Measurements from ENCODE around the gene ESR1. TPM values are rescaled to one million over a fixed set of nuclear protein-coding genes. Genes with fewer than 3 reads are reported as not detected.
"Not testable (repeated sequence)": the region's sequence is repeated elsewhere in the genome, so short reads cannot be mapped to it uniquely, and the experiment has no call there.

Gene ESR1
- total and polyA plus RNA-seq, 12 donors: 0.09 to 1.9 (median 1.2) TPM

GRCh38 chr6:152023613-152024012 lies 216.1 kb downstream of the ESR1 start:
- H3K9me3 ChIP-seq: peaks cover 0 to 26% (median 10%) of the 10 kb centered on the region in 11 donors
- H3K27ac ChIP-seq: no peak overlapping the region
- H3K4me3 ChIP-seq: no peak overlapping the region
- H3K36me3 ChIP-seq: no peaks in the 10 kb centered on the region
- ATAC-seq: no peak
- no peaks in the 10 kb centered on the region for H3K27me3 ChIP-seq
- TF ChIP-seq CTCF (IDR thresholded peaks at IDR 0.05): no peak
- intact Hi-C loops (cut with DNase I): no loop called here
- 75 to 77% methylated on average over 2 of the region's 2 CpGs for WGBS, 2 donors
- no peak for DNase-seq
- H3K4me1 ChIP-seq: peaks cover 0 to 5% (median 0%) of the 10 kb centered on the region in 9 donors

GRCh38 chr6:152026291-152026690 lies 218.8 kb downstream of the ESR1 start:
- 43 to 67% methylated on average over 1 of the region's 1 CpG for WGBS, 2 donors
- no peak for DNase-seq
- ATAC-seq: no peak
- peaks cover 0 to 5% (median 0%) of the 10 kb centered on the region in 9 donors for H3K4me1 ChIP-seq
- peaks cover 0 to 28% (median 10%) of the 10 kb centered on the region in 11 donors for H3K9me3 ChIP-seq
- intact Hi-C loops (cut with DNase I): no loop called here
- TF ChIP-seq CTCF (IDR thresholded peaks at IDR 0.05): no peak
- H3K27me3 ChIP-seq: no peaks in the 10 kb centered on the region
- peak overlapping the region in 1 of 10 donors; percentile 13 for H3K27ac ChIP-seq
- H3K36me3 ChIP-seq: no peaks in the 10 kb centered on the region
- peak overlapping the region in 5 of 10 donors; percentile 1 to 22 (median 16) for H3K4me3 ChIP-seq

- H3K4me3 ChIP-seq; H3K4me1 ChIP-seq; DNase-seq; H3K36me3 ChIP-seq; H3K27me3 ChIP-seq; H3K27ac ChIP-seq; intact Hi-C loops (cut with DNase I); ATAC-seq: not testable (repeated sequence)
- WGBS, 2 donors: 88 to 90% methylated on average over 6 of the region's 6 CpGs
- H3K9me3 ChIP-seq: peaks cover 0 to 28% (median 10%) of the 10 kb centered on the region in 11 donors
Measured at GRCh38 chr6:152026744-152027143, 219.3 kb downstream of the ESR1 start.

GRCh38 chr6:152033765-152034164 lies 226.3 kb downstream of the ESR1 start:
- H3K27me3 ChIP-seq; ATAC-seq; H3K4me1 ChIP-seq; H3K9me3 ChIP-seq; H3K4me3 ChIP-seq; DNase-seq; intact Hi-C loops (cut with DNase I); H3K27ac ChIP-seq; H3K36me3 ChIP-seq: not testable (repeated sequence)
- 87 to 91% methylated on average over 3 to 4 of the region's 4 CpGs for WGBS, 2 donors

GRCh38 chr6:152034631-152035030 lies 227.1 kb downstream of the ESR1 start:
- H3K4me3 ChIP-seq: no peak overlapping the region
- peaks cover 0 to 9% (median 0%) of the 10 kb centered on the region in 11 donors for H3K9me3 ChIP-seq
- DNase-seq (no peak), ATAC-seq (no peak)
- H3K36me3 ChIP-seq: no peaks in the 10 kb centered on the region
- TF ChIP-seq CTCF (IDR thresholded peaks at IDR 0.05): no peak
- no peak overlapping the region for H3K27ac ChIP-seq
- 82 to 90% methylated on average over 5 of the region's 5 CpGs for WGBS, 2 donors
- H3K27me3 ChIP-seq: no peaks in the 10 kb centered on the region
- intact Hi-C loops (cut with DNase I): no loop called here
- no peaks in the 10 kb centered on the region for H3K4me1 ChIP-seq

Data from heart right ventricle (tissue), 16 donors.